GM21786 (cell line): ENCODE measurements around the gene TMEM45A.
A peak's percentile ranks its signal among the peaks of the same experiment; 100 is the strongest.
"Not testable (repeated sequence)": the region's sequence is repeated elsewhere in the genome, so short reads cannot be mapped to it uniquely, and the experiment has no call there.

ENCODE experiments used
- ATAC-seq: cut with Tn5 transposase; IDR thresholded peaks from one replicate; pipeline ENCODE4 v1.9.1; 2021; ENCODE audit not compliant: unreplicated experiment

TMEM45A gene

GRCh38 chr3:100482176-100482575, 10.2 kb upstream of the TMEM45A start:
- no peak for ATAC-seq

- no peak for ATAC-seq
Measured at GRCh38 chr3:100483529-100483928, 8.9 kb upstream of the TMEM45A start.

- no peak for ATAC-seq
Measured at GRCh38 chr3:100486808-100487207, 5.6 kb upstream of the TMEM45A start.

- ATAC-seq = no peak
Measured at GRCh38 chr3:100489118-100489517, 3.3 kb upstream of the TMEM45A start.

GRCh38 chr3:100496711-100497261, 4.4 kb downstream of the TMEM45A start:
- ATAC-seq = peak; percentile 37

GRCh38 chr3:100499651-100500050, 7.2 kb downstream of the TMEM45A start:
- ATAC-seq = no peak

GRCh38 chr3:100500320-100500880, 8.0 kb downstream of the TMEM45A start:
- ATAC-seq = no peak

GRCh38 chr3:100503448-100503847, 11.0 kb downstream of the TMEM45A start:
- no peak for ATAC-seq

- no peak for ATAC-seq
Measured at GRCh38 chr3:100506355-100506754, 13.9 kb downstream of the TMEM45A start.

- not testable (repeated sequence) for ATAC-seq
Measured at GRCh38 chr3:100509818-100510217, 17.4 kb downstream of the TMEM45A start.

- ATAC-seq = no peak
Measured at GRCh38 chr3:100516232-100516631, 23.8 kb downstream of the TMEM45A start.

GRCh38 chr3:100516838-100517237, 24.4 kb downstream of the TMEM45A start:
- ATAC-seq = no peak

GRCh38 chr3:100517276-100517675, 24.9 kb downstream of the TMEM45A start:
- ATAC-seq = no peak

- no peak for ATAC-seq
Measured at GRCh38 chr3:100518244-100518643, 25.8 kb downstream of the TMEM45A start.

GRCh38 chr3:100518983-100519382, 26.6 kb downstream of the TMEM45A start:
- no peak for ATAC-seq

- ATAC-seq = peak; percentile 61
Measured at GRCh38 chr3:100521439-100521845, 29.0 kb downstream of the TMEM45A start.

GRCh38 chr3:100522125-100522524, 29.7 kb downstream of the TMEM45A start:
- ATAC-seq = no peak

- no peak for ATAC-seq
Measured at GRCh38 chr3:100523050-100523760, 30.8 kb downstream of the TMEM45A start.

- no peak for ATAC-seq
Measured at GRCh38 chr3:100525753-100526612, 33.6 kb downstream of the TMEM45A start.

GRCh38 chr3:100526613-100527346, 34.4 kb downstream of the TMEM45A start:
- no peak for ATAC-seq

- no peak for ATAC-seq
Measured at GRCh38 chr3:100527347-100527735, 34.9 kb downstream of the TMEM45A start.
